HEK293 (cell line): ENCODE measurements around the gene UTP11.

ENCODE experiments used
- CTCF ChIA-PET: fragments of 350-600 bp; formaldehyde crosslinking; extraction: SDS; loops from one replicate; lab custom pipeline; 2021; ENCODE audit warnings: antibody characterized with exemption; lab: Yijun Ruan, JAX
- POLR2A ChIA-PET: fragments of 300-600 bp; formaldehyde crosslinking; extraction: SDS; loops from one replicate; lab custom pipeline; 2020; ENCODE audit warnings: antibody characterized with exemption, inconsistent platforms; lab: Yijun Ruan, JAX
- H3K27ac ChIP-seq: fragments of 200-500 bp; sonication (Bioruptor generic); 2 replicates; pipeline ENCODE4 v1.5.1; 2014; ENCODE audit warnings: low read depth, low read length, control low read depth, inconsistent platforms; ENCODE audit errors: extremely low read depth
- H3K36me3 ChIP-seq, 2 experiments: fragments of 200-500 bp in 1 of 2; sonication (Bioruptor generic) in 1 of 2; 1 replicate in 1 of 2; 2 replicates in 1 of 2; pipeline ENCODE4 v1.5.1; 2014 to 2017; ENCODE audit warnings: inconsistent platforms in 2 of 2, low read length in 2 of 2; ENCODE audit not compliant: control insufficient read depth in 2 of 2, insufficient read depth in 1 of 2
- H3K4me1 ChIP-seq: fragments of 200-500 bp; sonication (Bioruptor generic); 2 replicates; pipeline ENCODE4 v1.5.1; 2014; ENCODE audit warnings: mild to moderate bottlenecking, low read length, inconsistent platforms; ENCODE audit not compliant: control insufficient read depth, insufficient read depth
- H3K4me3 ChIP-seq: 2 replicates; pipeline ENCODE4 v1.5.1; 2011; ENCODE audit warnings: low read depth, mild to moderate bottlenecking, control low read depth, low read length, moderate library complexity
- H3K9me3 ChIP-seq: fragments of 200-500 bp; sonication (Bioruptor generic); 2 replicates; pipeline ENCODE4 v1.5.1; 2014; ENCODE audit warnings: low read depth, low read length, inconsistent platforms; ENCODE audit not compliant: control insufficient read depth, insufficient read depth
- GLI4 ChIP-seq: fragments of 450-650 bp; formaldehyde crosslinking; IDR thresholded peaks from 2 replicates; pipeline ENCODE4 v1.5.1; 2016; ENCODE audit warnings: missing biosample characterization, missing genetic modification characterization
- GLIS1 ChIP-seq: fragments of 450-650 bp; formaldehyde crosslinking; IDR thresholded peaks from 2 replicates; pipeline ENCODE4 v1.5.1; 2016; ENCODE audit warnings: missing biosample characterization, missing genetic modification characterization
- OVOL3 ChIP-seq: fragments of 450-650 bp; formaldehyde crosslinking; IDR thresholded peaks from 2 replicates; pipeline ENCODE4 v1.5.1; 2016; ENCODE audit warnings: missing biosample characterization, missing genetic modification characterization
- PBX3 ChIP-seq: sonication (generic); formaldehyde crosslinking; IDR thresholded peaks from 2 replicates; pipeline ENCODE4 v1.8.1; 2022; ENCODE audit warnings: mild to moderate bottlenecking, moderate library complexity, missing genetic modification reagents
- SALL2 ChIP-seq: fragments of 450-650 bp; formaldehyde crosslinking; IDR thresholded peaks from 2 replicates; pipeline ENCODE4 v1.5.0; 2017; ENCODE audit warnings: missing biosample characterization, mild to moderate bottlenecking, missing genetic modification characterization, borderline replicate concordance
- SETDB1 ChIP-seq: IDR thresholded peaks from one replicate; pipeline ENCODE4 v1.6.1; 2017; ENCODE audit warnings: mild to moderate bottlenecking, low read length, moderate library complexity, mixed read lengths; ENCODE audit not compliant: insufficient read length
- TCF7L2 ChIP-seq: IDR thresholded peaks from 2 replicates; pipeline ENCODE4 v1.6.1; 2011; ENCODE audit warnings: low read depth, mild to moderate bottlenecking, inconsistent platforms, low read length, moderate library complexity, borderline replicate concordance
- ZBTB48 ChIP-seq: fragments of 450-650 bp; formaldehyde crosslinking; IDR thresholded peaks from 2 replicates; pipeline ENCODE4 v1.5.1; 2016; ENCODE audit warnings: missing biosample characterization, missing genetic modification characterization
- ZBTB7A ChIP-seq: fragments of 450-650 bp; formaldehyde crosslinking; IDR thresholded peaks from 2 replicates; pipeline ENCODE4 v1.5.1; 2016; ENCODE audit warnings: low read depth, missing biosample characterization, missing genetic modification characterization
- ZFHX2 ChIP-seq: fragments of 450-650 bp; formaldehyde crosslinking; conservative IDR thresholded peaks from 2 replicates; pipeline ENCODE4 v1.5.1; 2016; ENCODE audit warnings: missing biosample characterization, missing genetic modification characterization
- ZIC2 ChIP-seq: fragments of 450-650 bp; formaldehyde crosslinking; IDR thresholded peaks from 2 replicates; pipeline ENCODE4 v1.5.1; 2016; ENCODE audit warnings: missing biosample characterization, missing genetic modification characterization
- ZNF132 ChIP-seq: fragments of 450-650 bp; formaldehyde crosslinking; IDR thresholded peaks from 2 replicates; pipeline ENCODE4 v1.5.1; 2017; ENCODE audit warnings: missing biosample characterization, missing genetic modification characterization, borderline replicate concordance
- ZNF211 ChIP-seq: fragments of 450-650 bp; formaldehyde crosslinking; IDR thresholded peaks from 2 replicates; pipeline ENCODE4 v1.5.1; 2016; ENCODE audit warnings: low read depth, missing biosample characterization, missing genetic modification characterization
- ZNF433 ChIP-seq: fragments of 450-650 bp; formaldehyde crosslinking; IDR thresholded peaks from 2 replicates; pipeline ENCODE4 v1.5.1; 2016; ENCODE audit warnings: missing biosample characterization, missing genetic modification characterization, low read depth
- ZNF473 ChIP-seq: fragments of 450-650 bp; formaldehyde crosslinking; IDR thresholded peaks from 2 replicates; pipeline ENCODE4 v1.5.1; 2017; ENCODE audit warnings: missing biosample characterization, missing genetic modification characterization
- ZNF518A ChIP-seq: fragments of 450-650 bp; formaldehyde crosslinking; conservative IDR thresholded peaks from 2 replicates; pipeline ENCODE4 v1.5.1; 2016; ENCODE audit warnings: low read depth, missing biosample characterization, missing genetic modification characterization
- ZNF561 ChIP-seq: fragments of 450-650 bp; IDR thresholded peaks from 2 replicates; pipeline ENCODE4 v1.5.1; 2018; ENCODE audit warnings: missing biosample characterization, missing genetic modification characterization, borderline replicate concordance
- ZNF645 ChIP-seq: fragments of 450-650 bp; formaldehyde crosslinking; IDR thresholded peaks from 2 replicates; pipeline ENCODE4; 2016; ENCODE audit warnings: missing biosample characterization, missing genetic modification characterization
- ZNF664 ChIP-seq: fragments of 450-650 bp; formaldehyde crosslinking; IDR thresholded peaks from 2 replicates; pipeline ENCODE4 v1.5.1; 2016; ENCODE audit warnings: missing biosample characterization, missing genetic modification characterization
- TF ChIP-seq, protein P1 (sequence below): fragments of 450-650 bp; formaldehyde crosslinking; IDR thresholded peaks from 2 replicates; pipeline ENCODE4 v1.5.1; 2017; ENCODE audit warnings: missing biosample characterization, missing genetic modification characterization

UTP11 gene

GRCh38 chr1:38073534-38074301, 61.2 kb downstream of the UTP11 start:
- POLR2A ChIA-PET: no interaction called here
- no peak overlapping the region for H3K4me3 ChIP-seq
- TF ChIP-seq ZIC2 (0 out of 2 replicates have a peak, but pooled peaks have one; percentile 6), GLI4 (tag by site-specific recombination) (no peak)
- no peaks in the 10 kb centered on the region for H3K4me1 ChIP-seq
- no peaks in the 10 kb centered on the region for H3K36me3 ChIP-seq
- CTCF ChIA-PET: interaction anchor here (2.0 kb wide), 1 partner anchor 745 kb away, joined by 4 read pairs; no protein-coding TSS in a partner anchor
- H3K27ac ChIP-seq: no peak overlapping the region
- H3K9me3 ChIP-seq: no peaks in the 10 kb centered on the region

- no peaks in the 10 kb centered on the region for H3K36me3 ChIP-seq
- no peaks in the 10 kb centered on the region for H3K9me3 ChIP-seq
- H3K27ac ChIP-seq: no peak overlapping the region
- no peak overlapping the region for H3K4me3 ChIP-seq
- no peaks in the 10 kb centered on the region for H3K4me1 ChIP-seq
- ChIA-PET CTCF (no interaction called here), POLR2A (no interaction called here)
- TF ChIP-seq ZNF518A: no peak
- no peak for TF ChIP-seq PBX3 (CRISPR knock-in tag)
- no peak for TF ChIP-seq ZNF561 (tag by site-specific recombination)
- TF ChIP-seq, protein P1, sequence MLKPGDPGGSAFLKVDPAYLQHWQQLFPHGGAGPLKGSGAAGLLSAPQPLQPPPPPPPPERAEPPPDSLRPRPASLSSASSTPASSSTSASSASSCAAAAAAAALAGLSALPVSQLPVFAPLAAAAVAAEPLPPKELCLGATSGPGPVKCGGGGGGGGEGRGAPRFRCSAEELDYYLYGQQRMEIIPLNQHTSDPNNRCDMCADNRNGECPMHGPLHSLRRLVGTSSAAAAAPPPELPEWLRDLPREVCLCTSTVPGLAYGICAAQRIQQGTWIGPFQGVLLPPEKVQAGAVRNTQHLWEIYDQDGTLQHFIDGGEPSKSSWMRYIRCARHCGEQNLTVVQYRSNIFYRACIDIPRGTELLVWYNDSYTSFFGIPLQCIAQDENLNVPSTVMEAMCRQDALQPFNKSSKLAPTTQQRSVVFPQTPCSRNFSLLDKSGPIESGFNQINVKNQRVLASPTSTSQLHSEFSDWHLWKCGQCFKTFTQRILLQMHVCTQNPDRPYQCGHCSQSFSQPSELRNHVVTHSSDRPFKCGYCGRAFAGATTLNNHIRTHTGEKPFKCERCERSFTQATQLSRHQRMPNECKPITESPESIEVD (tag by site-specific recombination): no peak
- no peak for TF ChIP-seq ZNF132 (tag by site-specific recombination)
- no peak for TF ChIP-seq TCF7L2
- no peak for TF ChIP-seq ZNF433
- TF ChIP-seq SALL2 (tag by site-specific recombination): no peak
- no peak for TF ChIP-seq ZNF211
- TF ChIP-seq GLIS1 (tag by site-specific recombination): no peak
- TF ChIP-seq ZNF473 (tag by site-specific recombination): no peak
- no peak for TF ChIP-seq ZFHX2 (tag by site-specific recombination)
- no peak for TF ChIP-seq ZBTB7A (tag by site-specific recombination)
- TF ChIP-seq SETDB1: no peak
- TF ChIP-seq ZNF664: no peak
- TF ChIP-seq ZNF645 (tag by site-specific recombination): no peak
- no peak for TF ChIP-seq ZBTB48 (tag by site-specific recombination)
- TF ChIP-seq OVOL3: no peak
Measured at GRCh38 chr1:38074302-38074677, 61.8 kb downstream of the UTP11 start.
